Esophagus muscularis mucosa (tissue), 3 donors: ENCODE measurements around the gene ZNF652.

Source experiments
- CTCF ChIP-seq, 3 experiments: fragments of 200-600 bp in 2 of 3; fragments of 450-650 bp in 1 of 3; sonication (generic) in 2 of 3; IDR thresholded peaks; one replicate each; pipeline ENCODE4 v1.5.1; 2017 to 2019; ENCODE audit warnings: antibody characterized with exemption in 3 of 3, mild to moderate bottlenecking in 2 of 3, moderate library complexity in 1 of 3
- POLR2A ChIP-seq: fragments of 450-650 bp; IDR thresholded peaks from one replicate; pipeline ENCODE4 v1.6.1; 2017; ENCODE audit warnings: antibody characterized with exemption, moderate library complexity, mild to moderate bottlenecking, low read depth

- no peak for TF ChIP-seq CTCF (IDR thresholded peaks at IDR 0.05)
- TF ChIP-seq POLR2A, result no peak
These were observed 16.3 kb upstream of the ZNF652 start for GRCh38 chr17:49378311-49378710.
